ENCODE data around the gene SLC20A1. TPM values are rescaled to one million over a fixed set of nuclear protein-coding genes. Genes with fewer than 3 reads are reported as not detected.
A peak's percentile ranks its signal among the peaks of the same experiment; 100 is the strongest.

SLC20A1 gene
- total RNA-seq, 1 donor from 2014 or later, result 36.6 TPM

- Histone ChIP-seq H3K4me3 (no peak overlapping the region), H3K27ac (no peak overlapping the region), H3K4me1 (no peaks in the 10 kb centered on the region), H3K36me3 (no peaks in the 10 kb centered on the region), H3K9me3 (no peaks in the 10 kb centered on the region), H3K27me3 (no peaks in the 10 kb centered on the region)
- no peak for TF ChIP-seq POLR2A (IDR thresholded peaks at IDR 0.05)
- no peak for TF ChIP-seq CTCF (IDR thresholded peaks at IDR 0.05)
- intact Hi-C loops (cut with DNase I), result no loop called here
- no peak for DNase-seq (ENCODE audit: extremely low spot score in 2 of 2)
These were observed 53.2 kb downstream of the SLC20A1 start for GRCh38 chr2:112698834-112699515.

DNA sequence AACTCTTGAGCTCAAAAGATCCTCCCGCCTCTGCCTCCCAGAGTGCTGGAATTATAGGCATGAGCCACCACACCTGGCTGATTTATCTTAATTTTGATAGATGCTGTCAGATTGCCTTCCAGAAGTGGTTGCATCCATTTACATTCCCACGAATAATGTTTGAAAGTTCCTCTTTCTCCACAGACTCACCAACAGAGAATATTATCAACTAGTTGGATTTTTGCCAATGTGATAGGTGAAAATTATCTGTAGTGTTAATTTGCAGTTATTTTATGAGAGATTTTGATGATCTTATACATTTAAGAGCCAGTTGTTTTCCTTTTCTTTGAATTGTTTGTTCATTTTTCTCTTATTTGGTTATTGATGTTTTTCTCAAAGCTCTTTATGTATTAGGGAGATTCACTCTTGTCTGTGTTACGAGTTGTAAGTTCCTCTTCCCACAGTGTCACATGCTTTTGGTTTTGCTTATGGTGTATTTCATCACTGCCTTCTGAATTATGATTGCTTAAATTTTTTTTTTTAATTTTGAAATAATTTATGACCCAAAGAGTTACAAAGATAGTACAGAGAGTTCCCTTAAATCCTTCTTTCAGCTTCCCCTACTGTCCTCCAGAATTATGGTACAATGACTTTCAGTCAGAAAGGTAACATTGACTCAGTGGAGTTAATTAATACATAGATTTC, 54.4 kb downstream of the SLC20A1 start:
- Histone ChIP-seq H3K36me3 (no peaks in the 10 kb centered on the region), H3K4me1 (no peaks in the 10 kb centered on the region), H3K27ac (no peak overlapping the region), H3K9me3 (no peaks in the 10 kb centered on the region), H3K27me3 (no peaks in the 10 kb centered on the region), H3K4me3 (no peak overlapping the region)
- intact Hi-C loops (cut with DNase I), result no loop called here
- DNase-seq (ENCODE audit: extremely low spot score in 2 of 2), result no peak
- TF ChIP-seq CTCF (IDR thresholded peaks at IDR 0.05) (no peak), POLR2AphosphoS5 (IDR thresholded peaks at IDR 0.05; ENCODE audit: insufficient read depth in 1 of 2, low read depth in 1 of 2) (no peak), POLR2A (IDR thresholded peaks at IDR 0.05) (no peak)

DNA sequence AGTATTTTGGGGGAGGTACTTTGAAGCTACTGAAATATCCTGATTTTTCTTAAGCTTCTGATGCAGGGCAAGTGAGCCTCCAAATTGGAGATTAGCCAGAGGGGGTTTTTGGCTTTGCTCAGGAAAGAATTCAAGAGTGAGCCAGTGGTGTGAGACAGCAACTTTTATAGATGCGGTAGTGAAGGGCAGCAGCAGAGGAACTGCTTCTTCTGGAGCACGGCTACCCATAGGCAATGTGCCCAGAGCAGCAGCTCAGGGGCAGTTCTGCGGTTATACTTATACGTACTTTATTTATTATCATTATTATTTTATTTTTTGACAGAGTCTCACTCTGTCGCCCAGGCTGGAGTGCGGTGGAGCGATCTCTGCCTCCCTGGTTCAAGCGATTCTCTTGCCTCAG, 55.3 kb downstream of the SLC20A1 start:
- no peak for DNase-seq (ENCODE audit: extremely low spot score in 2 of 2)
- no peak overlapping the region for H3K4me3 ChIP-seq
- TF ChIP-seq CTCF (IDR thresholded peaks at IDR 0.05) (no peak), POLR2A (IDR thresholded peaks at IDR 0.05) (no peak), POLR2AphosphoS5 (IDR thresholded peaks at IDR 0.05; ENCODE audit: insufficient read depth in 1 of 2, low read depth in 1 of 2) (no peak)
- H3K27ac ChIP-seq, result no peak overlapping the region
- no peaks in the 10 kb centered on the region for H3K27me3 ChIP-seq
- no peaks in the 10 kb centered on the region for H3K36me3 ChIP-seq
- H3K4me1 ChIP-seq, result no peaks in the 10 kb centered on the region
- intact Hi-C loops (cut with DNase I), result no loop called here
- H3K9me3 ChIP-seq, result no peaks in the 10 kb centered on the region

GRCh38 chr2:112703684-112704083, 57.9 kb downstream of the SLC20A1 start:
- H3K27ac ChIP-seq, result no peak overlapping the region
- no peaks in the 10 kb centered on the region for H3K27me3 ChIP-seq
- no peak for DNase-seq (ENCODE audit: extremely low spot score in 2 of 2)
- H3K36me3 ChIP-seq, result no peaks in the 10 kb centered on the region
- no peak overlapping the region for H3K4me3 ChIP-seq
- intact Hi-C loops (cut with DNase I), result no loop called here
- no peaks in the 10 kb centered on the region for H3K9me3 ChIP-seq
- TF ChIP-seq POLR2A (IDR thresholded peaks at IDR 0.05) (no peak), CTCF (IDR thresholded peaks at IDR 0.05) (no peak), POLR2AphosphoS5 (IDR thresholded peaks at IDR 0.05; ENCODE audit: insufficient read depth in 1 of 2, low read depth in 1 of 2) (no peak)
- no peaks in the 10 kb centered on the region for H3K4me1 ChIP-seq

DNA sequence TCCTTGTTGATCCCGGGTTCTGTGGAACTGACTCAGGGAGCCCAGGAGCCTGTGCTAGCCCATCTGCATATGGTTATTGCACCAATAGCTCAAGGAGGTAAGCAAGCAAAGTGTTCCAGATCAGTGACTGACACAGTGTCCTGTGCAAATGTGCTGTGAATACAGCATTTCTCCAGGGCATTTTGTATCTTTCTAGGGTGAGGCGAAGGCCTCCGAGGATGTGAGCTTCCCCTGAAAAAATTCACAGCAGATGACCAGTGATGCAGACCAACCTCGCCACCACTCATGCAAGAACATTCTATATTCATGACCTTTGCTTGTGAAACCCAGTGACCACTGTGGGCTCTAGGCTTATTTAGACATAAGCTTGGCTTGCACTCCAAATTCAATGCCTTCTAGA, 59.8 kb downstream of the SLC20A1 start:
- H3K27me3 ChIP-seq, result no peaks in the 10 kb centered on the region
- peak in 1 of 2 donors; percentile 56 for DNase-seq (ENCODE audit: extremely low spot score in 2 of 2)
- no peaks in the 10 kb centered on the region for H3K9me3 ChIP-seq
- no peak for TF ChIP-seq CTCF (IDR thresholded peaks at IDR 0.05)
- TF ChIP-seq POLR2A (IDR thresholded peaks at IDR 0.05), result no peak
- no peak for TF ChIP-seq POLR2AphosphoS5 (IDR thresholded peaks at IDR 0.05; ENCODE audit: insufficient read depth in 1 of 2, low read depth in 1 of 2)
- intact Hi-C loops (cut with DNase I), result no loop called here
- H3K36me3 ChIP-seq, result no peaks in the 10 kb centered on the region
- H3K27ac ChIP-seq, result no peak overlapping the region
- H3K4me3 ChIP-seq, result no peak overlapping the region
- no peaks in the 10 kb centered on the region for H3K4me1 ChIP-seq

All from vagina (tissue), 2 donors.